Measurements from ENCODE around the gene FARS2. TPM values are rescaled to one million over a fixed set of nuclear protein-coding genes. Genes with fewer than 3 reads are reported as not detected.
A peak's percentile ranks its signal among the peaks of the same experiment; 100 is the strongest.

The FARS2 gene
- total and polyA plus RNA-seq, 12 donors = 7.6 to 22.4 (median 20.8) TPM

DNA sequence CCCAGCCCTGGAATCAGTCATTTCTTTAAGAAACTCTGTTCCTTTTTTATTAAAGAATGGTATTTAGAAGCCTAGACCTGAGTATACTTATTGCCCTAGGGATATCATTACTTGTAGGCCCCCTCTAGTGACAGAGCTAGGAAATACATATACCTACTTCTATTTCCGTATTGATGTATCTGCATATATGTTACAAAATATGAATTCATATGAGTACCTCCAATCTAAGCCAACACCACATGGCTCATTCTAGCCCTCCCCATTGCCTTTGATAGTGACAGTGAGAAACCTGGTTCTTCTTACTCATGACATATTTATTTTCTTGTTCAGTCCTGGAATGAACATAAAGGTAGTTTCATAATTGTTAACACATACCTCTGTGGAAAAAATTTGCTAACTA, 137.2 kb downstream of the FARS2 start:
- H3K27me3 ChIP-seq = no peaks in the 10 kb centered on the region
- intact Hi-C loops (cut with DNase I) = loop anchor here in 6 of 10 donors (2.0 to 10.0 kb wide), 7 partner anchors 134 to 334 kb away; partner anchors contain the start of genes FARS2 (in 1 of the 6) and LYRM4 (in 1 of the 6)
- TF ChIP-seq CTCF (IDR thresholded peaks at IDR 0.05) = peak in 8 of 9 donors; percentile 23 to 63 (median 56)
- no peaks in the 10 kb centered on the region for H3K36me3 ChIP-seq
- no peak overlapping the region for H3K27ac ChIP-seq
- no peak for DNase-seq
- 49 to 60% methylated on average over 1 of the region's 1 CpG for WGBS, 2 donors
- ATAC-seq = peak in 1 of 8 donors; percentile 25
- no peak overlapping the region for H3K4me3 ChIP-seq
- H3K9me3 ChIP-seq = peaks cover 0 to 12% (median 4%) of the 10 kb centered on the region in 11 donors
- H3K4me1 ChIP-seq = peaks cover 0 to 9% (median 0%) of the 10 kb centered on the region in 9 donors

GRCh38 chr6:5399391-5399790, 138.1 kb downstream of the FARS2 start:
- DNase-seq (no peak), ATAC-seq (no peak)
- Histone ChIP-seq H3K9me3 (peaks cover 0 to 12% (median 4%) of the 10 kb centered on the region in 11 donors), H3K4me1 (peaks cover 0 to 9% (median 0%) of the 10 kb centered on the region in 9 donors), H3K27me3 (no peaks in the 10 kb centered on the region), H3K27ac (no peak overlapping the region), H3K4me3 (no peak overlapping the region), H3K36me3 (no peaks in the 10 kb centered on the region)
- 85 to 92% methylated on average over 2 of the region's 2 CpGs for WGBS, 2 donors
- intact Hi-C loops (cut with DNase I) = loop anchor here in 6 of 10 donors (2.0 to 10.0 kb wide), 7 partner anchors 135 to 335 kb away; partner anchors contain the start of genes FARS2 (in 1 of the 6) and LYRM4 (in 1 of the 6)
- TF ChIP-seq CTCF (IDR thresholded peaks at IDR 0.05) = no peak

GRCh38 chr6:5401845-5402738, 140.8 kb downstream of the FARS2 start:
- H3K9me3 ChIP-seq = peaks cover 0 to 12% (median 4%) of the 10 kb centered on the region in 11 donors
- peaks cover 0 to 9% (median 0%) of the 10 kb centered on the region in 9 donors for H3K4me1 ChIP-seq
- DNase-seq (no peak), ATAC-seq (no peak)
- WGBS, 2 donors = 87 to 88% methylated on average over 4 of the region's 4 CpGs
- H3K36me3 ChIP-seq = peaks cover 0 to 6% (median 0%) of the 10 kb centered on the region in 9 donors
- no peaks in the 10 kb centered on the region for H3K27me3 ChIP-seq
- H3K27ac ChIP-seq = no peak overlapping the region
- intact Hi-C loops (cut with DNase I) = loop anchor here in 8 of 10 donors (2.0 to 10.0 kb wide), 5 partner anchors 187 to 347 kb away; no protein-coding TSS in a partner anchor
- peak in 8 of 9 donors; percentile 24 to 70 (median 54) for TF ChIP-seq CTCF (IDR thresholded peaks at IDR 0.05)
- H3K4me3 ChIP-seq = no peak overlapping the region

DNA sequence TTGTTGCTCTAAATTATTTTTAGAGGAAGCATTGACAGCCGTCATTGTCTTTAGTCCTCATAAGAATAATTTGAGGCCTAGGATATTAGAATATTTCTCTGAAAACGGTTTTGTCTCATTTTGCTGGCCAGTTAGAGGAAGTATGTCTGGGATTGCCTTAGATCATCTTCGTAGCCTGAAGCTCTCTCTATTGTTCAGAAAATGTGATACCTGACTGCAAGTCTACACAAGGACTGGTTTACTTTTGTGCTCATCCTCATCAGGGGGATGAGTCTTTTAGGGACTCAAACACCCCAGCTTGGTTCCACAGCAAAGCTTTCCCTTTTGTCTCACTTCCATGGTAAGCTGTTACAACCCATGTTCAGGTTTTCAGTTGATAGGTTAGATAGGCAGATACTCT, 141.8 kb downstream of the FARS2 start:
- Histone ChIP-seq H3K27me3 (no peaks in the 10 kb centered on the region), H3K27ac (no peak overlapping the region), H3K4me3 (no peak overlapping the region), H3K36me3 (peaks cover 0 to 6% (median 0%) of the 10 kb centered on the region in 9 donors), H3K4me1 (peaks cover 0 to 9% (median 0%) of the 10 kb centered on the region in 9 donors), H3K9me3 (peaks cover 0 to 12% (median 4%) of the 10 kb centered on the region in 11 donors)
- intact Hi-C loops (cut with DNase I) = loop anchor here in 8 of 10 donors (2.0 to 10.0 kb wide), 5 partner anchors 188 to 348 kb away; no protein-coding TSS in a partner anchor
- ATAC-seq = no peak
- DNase-seq = no peak
- no peak for TF ChIP-seq CTCF (IDR thresholded peaks at IDR 0.05)
- 68 to 76% methylated on average over 3 of the region's 3 CpGs for WGBS, 2 donors

All from heart right ventricle (tissue), 16 donors.